ENCODE measurements around the gene ANKRA2. TPM values are rescaled to one million over a fixed set of nuclear protein-coding genes. Genes with fewer than 3 reads are reported as not detected.

Gene ANKRA2, protein sequence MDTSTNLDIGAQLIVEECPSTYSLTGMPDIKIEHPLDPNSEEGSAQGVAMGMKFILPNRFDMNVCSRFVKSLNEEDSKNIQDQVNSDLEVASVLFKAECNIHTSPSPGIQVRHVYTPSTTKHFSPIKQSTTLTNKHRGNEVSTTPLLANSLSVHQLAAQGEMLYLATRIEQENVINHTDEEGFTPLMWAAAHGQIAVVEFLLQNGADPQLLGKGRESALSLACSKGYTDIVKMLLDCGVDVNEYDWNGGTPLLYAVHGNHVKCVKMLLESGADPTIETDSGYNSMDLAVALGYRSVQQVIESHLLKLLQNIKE
- total RNA-seq = 13.0 and 13.3 TPM in 2 replicates

GRCh38 chr5:73565139-73565968 lies at the start of gene ANKRA2, which contains the start of gene UTP15:
Gene ANKRA2, minus strand, starts transcription at chr5:73565639. Its CDS starts 2,758 bp downstream, at chr5:73562881.
Gene UTP15, plus strand, starts transcription at chr5:73565743. Its CDS starts 1,602 bp downstream, at chr5:73567345.

Other genes starting within 250 kb of the ANKRA2 start
- 0.09 and 0.38 TPM in 2 replicates for gene FOXD1, start 116.9 kb downstream of the ANKRA2 start, total RNA-seq
- gene BTF3, start 67.2 kb downstream of the ANKRA2 start, total RNA-seq = 284 and 300 TPM in 2 replicates
- 15.2 and 20.5 TPM in 2 replicates for gene UTP15, start 104 bp upstream of the ANKRA2 start, total RNA-seq
- 73.1 and 106 TPM in 2 replicates for gene ARHGEF28, start 60.6 kb upstream of the ANKRA2 start, total RNA-seq

Data from endothelial cell of coronary artery (primary cell).